HG02571 (cell line): ENCODE results near the gene ABHD8.
A peak's percentile ranks its signal among the peaks of the same experiment; 100 is the strongest.

ENCODE experiments used
- ATAC-seq: cut with Tn5 transposase; IDR thresholded peaks from one replicate; pipeline ENCODE4 v1.9.1; 2021; ENCODE audit warnings: mild to moderate bottlenecking, moderate library complexity; ENCODE audit not compliant: unreplicated experiment

Gene ABHD8

DNA sequence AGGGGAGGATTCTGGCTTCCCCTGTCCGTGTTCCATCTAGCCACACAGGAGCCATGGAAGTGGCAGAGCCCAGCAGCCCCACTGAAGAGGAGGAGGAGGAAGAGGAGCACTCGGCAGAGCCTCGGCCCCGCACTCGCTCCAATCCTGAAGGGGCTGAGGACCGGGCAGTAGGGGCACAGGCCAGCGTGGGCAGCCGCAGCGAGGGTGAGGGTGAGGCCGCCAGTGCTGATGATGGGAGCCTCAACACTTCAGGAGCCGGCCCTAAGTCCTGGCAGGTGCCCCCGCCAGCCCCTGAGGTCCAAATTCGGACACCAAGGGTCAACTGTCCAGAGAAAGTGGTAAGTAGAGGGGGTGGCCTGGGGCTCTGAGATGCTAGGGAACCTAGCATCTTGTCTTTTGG lies 34.5 kb downstream of the ABHD8 start:
- no peak for ATAC-seq

DNA sequence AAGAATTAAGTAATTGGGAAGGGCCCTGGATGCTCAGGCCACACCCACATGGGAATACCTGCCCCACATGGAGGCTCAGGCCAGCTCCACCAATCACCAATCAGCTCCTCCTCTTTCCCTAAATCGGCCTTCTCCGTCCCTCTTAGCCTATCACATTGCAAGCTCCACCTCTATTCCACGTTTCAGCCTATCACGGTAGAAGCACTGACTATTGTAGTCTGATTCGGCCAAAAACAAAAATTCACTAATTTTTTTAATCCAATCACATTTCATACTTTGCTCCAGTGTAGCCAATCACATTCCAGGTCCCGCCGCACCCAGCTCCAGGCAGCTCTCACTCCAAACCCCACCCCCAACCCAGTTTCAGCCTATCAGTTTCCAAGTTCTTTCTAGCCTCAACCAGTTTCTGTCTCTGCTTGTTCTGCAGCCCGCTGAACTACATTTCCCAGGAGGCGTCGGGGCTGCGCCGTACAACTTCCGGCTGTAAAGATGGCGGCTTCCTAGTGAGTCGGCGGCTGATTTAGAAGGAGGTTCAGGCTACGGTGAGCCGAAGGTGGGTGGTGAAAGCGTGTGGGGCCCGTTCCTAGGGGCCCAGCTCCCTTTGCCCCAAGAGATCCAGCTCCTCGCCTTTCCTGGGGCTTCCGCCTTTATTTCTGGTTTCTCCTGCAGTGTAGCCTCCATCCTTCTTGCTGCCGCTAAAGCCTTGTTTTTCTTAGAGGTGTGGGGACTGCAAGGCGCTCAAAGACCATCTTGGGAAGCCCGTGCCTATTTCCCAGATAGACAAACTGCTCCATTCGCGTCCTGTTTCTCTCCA lies 36.0 kb downstream of the ABHD8 start, which contains the start of gene BABAM1:
TSS of gene BABAM1 (plus strand) at position 469 of the 814 bp plus-strand sequence. CDS start 1,364 bp downstream, outside the sequence.
- peak; percentile 79 for ATAC-seq

DNA sequence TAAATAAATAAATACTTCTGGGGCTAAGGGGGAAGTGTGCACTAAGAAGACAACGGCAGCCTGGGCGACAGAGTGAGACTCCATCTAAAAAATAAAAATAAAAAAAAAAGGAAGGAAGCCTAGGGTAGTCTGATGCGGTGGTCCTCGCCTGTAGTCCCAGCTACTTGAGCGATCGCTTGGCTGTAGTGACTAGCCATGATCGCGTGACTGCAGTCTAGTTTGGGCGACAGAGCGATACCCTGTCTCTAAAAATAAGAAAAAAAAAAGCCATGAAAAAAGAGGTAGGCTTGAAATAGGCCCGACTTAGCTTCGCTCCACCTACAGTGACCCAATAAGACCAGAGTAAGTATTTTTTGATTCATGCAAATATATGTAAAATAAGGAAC lies 36.6 kb downstream of the ABHD8 start:
- peak; percentile 11 for ATAC-seq

DNA sequence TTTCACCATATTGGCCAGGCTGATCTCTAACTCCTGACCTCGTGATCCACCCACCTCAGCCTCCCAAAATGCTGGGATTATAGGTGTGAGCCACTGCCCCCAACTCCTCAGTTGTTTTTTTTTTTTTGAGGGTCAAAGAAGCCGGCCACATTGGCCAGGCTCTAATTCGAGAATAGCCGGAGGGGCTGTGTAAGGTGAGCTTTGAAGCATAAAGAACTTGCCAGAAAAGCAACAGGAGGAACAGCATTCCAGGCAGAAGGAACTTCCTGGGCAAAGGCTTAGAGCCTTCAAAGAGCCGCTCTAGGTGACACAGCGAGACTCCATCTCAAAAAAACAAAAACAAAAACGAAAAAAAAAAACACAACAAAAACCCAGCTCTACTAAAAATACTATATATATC lies 37.2 kb downstream of the ABHD8 start:
- no peak for ATAC-seq

DNA sequence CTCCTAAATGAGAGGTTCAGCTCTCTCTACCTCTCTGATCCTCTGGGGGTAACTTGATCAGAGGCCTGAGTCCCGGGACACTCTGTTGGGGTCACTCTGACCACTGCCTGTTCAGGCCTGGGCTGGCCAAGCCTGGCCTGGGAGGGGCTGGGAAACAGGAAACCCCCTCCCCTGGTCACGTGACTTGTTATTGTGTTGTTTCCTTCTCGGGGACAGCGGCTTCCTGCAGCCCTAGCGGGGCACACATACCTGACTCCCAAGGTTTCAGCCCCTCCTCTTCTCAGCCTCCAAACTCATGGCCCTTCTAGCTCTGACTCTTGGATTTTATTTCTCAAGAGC lies 38.6 kb downstream of the ABHD8 start, which contains the start of gene USHBP1:
TSS of gene USHBP1 (minus strand) at position 105 of the 339 bp plus-strand sequence. CDS start 446 bp downstream, outside the sequence.
- ATAC-seq: no peak

DNA sequence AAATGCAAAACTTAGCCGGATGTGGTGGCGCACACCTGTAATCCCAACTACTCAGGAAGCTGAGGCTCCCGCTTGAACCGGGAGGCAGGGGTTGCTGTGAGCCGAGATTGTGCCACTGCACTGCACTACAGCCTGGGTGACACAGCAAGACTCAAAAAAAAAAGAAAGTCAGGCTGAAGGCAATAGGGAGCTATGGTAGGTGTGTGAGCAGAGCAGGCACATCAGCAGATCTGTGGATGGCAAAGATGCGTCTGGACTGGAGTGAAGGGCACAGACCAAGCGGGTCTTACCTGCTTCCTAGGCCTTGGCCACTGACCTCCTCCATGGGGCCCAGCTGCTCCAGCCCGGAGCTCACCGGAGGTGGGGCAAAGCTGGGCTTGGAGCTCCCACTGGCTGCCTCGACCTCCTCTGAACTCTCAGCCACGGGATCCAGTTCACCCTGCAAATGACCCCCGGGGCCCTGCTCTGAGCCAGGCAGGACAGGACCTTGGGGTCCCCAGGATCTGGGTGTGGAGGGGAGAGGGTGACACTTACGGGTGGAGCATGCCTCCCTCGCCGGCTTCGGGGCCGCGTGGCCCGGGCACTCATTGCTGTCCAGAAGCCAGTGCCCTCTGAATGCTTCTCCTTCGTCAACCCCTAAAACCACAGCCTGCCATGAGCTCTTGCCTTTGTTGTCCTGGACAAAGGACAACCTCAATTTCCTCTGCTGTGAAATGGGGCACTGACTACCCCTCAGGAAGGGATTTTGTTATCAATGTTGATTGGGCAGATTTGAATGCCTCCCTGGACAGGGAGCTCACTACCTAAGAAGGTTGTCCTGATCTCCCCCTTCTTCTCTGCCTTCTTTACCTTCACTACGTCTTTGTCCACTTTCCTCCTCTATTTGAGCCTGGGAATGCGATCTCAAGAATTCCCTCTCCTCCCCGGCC lies 39.2 kb downstream of the ABHD8 start:
- no peak for ATAC-seq

DNA sequence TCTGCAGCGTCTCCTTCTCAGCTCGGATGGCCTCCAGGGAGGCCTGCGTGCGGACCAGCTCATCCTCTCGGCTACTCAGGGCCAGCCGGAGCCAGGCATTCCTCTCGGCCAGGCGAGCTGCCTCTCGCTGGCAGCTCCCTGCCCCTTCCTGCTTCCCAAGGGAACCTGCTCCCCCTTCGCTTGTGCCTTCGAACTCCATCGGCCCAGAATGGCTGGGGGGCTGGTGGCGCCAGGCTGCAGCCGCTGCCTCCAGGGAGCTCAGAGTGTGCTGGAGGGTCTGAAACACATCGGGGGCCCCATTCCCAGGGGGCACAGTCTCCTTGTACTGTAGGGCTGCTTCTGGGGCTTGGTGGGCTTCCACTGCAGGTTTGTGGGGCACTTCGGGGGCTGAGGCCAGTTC lies 40.7 kb downstream of the ABHD8 start:
- ATAC-seq: no peak

DNA sequence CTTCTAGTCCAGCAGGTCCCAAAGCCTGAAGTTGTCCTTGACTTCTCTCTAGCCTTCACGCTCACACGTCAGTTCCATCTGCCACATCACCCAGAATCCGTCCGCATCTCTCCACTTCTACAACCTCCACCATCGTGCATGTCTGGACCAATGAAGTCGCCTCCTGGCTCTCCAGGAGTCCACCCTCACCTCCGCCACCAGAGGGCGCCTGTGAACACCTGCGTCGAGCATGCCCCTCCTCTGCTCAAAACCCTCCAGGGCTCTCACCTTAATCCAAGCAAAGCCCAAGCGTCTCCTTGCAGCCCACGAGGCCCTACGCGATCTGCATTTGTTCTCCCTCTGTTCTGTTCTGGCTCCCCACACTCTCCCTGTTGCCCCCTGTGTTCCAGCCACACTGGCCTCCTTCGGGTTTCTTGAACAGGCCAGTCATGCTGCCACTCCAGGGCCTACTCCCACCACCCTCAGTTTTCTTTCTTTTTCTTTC lies 42.3 kb downstream of the ABHD8 start:
- peak; percentile 67 for ATAC-seq

DNA sequence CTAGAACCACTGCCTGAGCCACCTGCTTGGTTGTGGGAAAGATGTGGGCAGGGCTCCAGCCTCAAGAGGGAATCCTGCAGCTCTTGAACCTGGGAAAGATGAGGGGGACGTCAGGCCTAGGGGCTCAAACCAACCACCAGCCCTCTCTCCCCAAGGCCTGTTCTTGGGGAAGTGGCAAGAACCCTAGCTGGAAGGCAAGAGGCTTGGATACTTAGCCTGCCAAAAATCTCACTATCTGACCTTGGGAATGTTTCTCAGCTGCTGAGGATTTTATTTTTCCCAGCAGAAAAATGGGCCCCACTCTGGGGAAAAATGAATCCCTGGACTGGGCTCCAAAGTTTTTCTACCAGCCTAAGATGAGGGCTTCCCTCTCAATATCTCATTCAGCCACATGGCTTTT lies 43.3 kb downstream of the ABHD8 start:
- ATAC-seq: no peak

DNA sequence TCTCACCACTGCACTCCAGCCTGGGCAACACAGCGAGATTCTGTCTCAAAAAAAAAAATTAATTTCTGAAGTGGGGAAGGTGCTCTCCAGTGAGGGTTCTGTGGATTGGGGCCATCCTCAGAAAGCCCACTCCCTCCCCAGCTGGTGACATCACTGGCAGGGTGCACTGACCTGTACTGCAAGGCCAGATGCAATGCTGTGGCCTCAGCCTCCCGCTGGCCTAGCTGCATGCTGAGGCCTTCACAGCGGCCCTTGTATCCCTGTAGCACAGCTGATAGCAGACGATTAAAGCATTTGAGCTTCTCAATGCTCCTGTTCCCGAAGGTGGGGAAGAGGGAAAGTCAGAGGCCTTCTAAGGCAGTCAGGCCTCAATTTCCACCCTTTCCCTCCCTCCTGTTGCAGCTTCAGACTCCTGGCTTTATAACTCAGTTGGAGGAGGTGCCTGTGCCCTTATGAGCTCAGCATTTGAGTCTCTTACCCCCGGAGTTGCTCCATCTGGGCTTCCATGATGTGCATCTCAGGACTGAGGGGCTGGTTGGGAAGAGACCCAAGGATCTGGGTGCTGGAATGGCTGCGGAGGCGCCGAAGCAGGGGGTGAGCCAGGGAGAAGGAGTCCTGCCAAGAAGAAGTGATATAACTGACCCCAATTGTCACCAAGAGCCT lies 44.0 kb downstream of the ABHD8 start:
- no peak for ATAC-seq

DNA sequence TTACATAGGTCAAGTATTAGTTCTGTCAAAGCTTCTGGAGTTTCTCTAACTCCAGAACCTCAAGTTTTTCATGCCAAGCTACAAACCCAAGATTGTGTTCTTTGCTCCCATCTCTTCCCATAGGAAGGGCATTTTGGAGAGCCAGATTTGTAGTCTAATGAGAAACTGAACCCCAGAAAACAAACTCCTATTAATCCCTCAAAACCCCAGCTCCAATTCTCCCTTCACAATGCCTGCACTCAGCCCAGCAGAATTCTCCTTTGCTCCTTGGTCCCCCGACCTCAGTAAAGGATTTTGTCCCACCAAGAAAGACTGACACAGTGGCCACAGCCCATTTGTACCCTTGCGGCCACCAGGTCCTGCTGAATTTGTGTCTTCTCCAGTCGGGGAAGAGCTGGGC lies 47.1 kb downstream of the ABHD8 start:
- ATAC-seq: no peak

DNA sequence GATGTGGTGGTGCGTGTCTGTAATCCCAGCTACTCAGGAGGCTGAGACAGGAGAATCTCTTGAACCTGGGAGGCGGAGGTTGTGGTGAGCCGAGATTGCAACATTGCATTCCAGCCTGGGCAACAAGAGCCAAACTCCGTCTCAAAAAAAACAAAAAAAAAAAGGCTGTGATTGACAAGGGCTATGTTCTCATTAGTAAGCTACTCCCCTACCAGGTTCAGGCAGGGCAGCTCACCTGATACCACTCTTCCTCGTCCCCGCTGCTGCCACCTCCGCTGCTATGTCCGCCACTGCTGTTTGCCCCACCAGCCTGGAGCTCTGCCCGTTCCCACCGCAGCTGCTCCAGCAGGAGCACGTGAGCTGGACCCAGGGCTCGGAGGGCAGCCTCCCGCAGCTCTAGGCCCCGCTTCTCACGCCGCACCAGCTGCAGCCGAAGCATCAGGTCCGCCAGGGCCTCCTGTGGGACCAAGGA lies 48.0 kb downstream of the ABHD8 start:
- no peak for ATAC-seq

DNA sequence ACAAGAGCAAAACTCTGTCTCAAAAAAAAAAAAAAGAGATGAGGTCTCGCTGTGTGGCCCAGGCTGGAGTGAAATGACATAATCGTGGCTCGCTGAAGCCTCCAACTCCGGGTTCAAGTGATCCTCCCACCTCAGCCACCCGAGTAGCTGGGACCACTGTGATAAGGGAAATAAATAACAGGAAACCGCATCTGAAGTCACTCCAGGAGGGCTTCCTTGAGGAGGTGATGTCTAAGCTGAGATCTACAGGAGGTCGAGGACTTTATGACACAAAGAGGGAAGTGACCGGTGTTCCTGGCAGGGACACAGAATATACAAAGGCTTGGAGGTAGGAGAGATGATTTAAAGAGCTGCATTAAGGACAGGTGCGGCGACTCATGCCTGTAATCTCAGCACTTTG lies 48.6 kb downstream of the ABHD8 start:
- ATAC-seq: no peak

DNA sequence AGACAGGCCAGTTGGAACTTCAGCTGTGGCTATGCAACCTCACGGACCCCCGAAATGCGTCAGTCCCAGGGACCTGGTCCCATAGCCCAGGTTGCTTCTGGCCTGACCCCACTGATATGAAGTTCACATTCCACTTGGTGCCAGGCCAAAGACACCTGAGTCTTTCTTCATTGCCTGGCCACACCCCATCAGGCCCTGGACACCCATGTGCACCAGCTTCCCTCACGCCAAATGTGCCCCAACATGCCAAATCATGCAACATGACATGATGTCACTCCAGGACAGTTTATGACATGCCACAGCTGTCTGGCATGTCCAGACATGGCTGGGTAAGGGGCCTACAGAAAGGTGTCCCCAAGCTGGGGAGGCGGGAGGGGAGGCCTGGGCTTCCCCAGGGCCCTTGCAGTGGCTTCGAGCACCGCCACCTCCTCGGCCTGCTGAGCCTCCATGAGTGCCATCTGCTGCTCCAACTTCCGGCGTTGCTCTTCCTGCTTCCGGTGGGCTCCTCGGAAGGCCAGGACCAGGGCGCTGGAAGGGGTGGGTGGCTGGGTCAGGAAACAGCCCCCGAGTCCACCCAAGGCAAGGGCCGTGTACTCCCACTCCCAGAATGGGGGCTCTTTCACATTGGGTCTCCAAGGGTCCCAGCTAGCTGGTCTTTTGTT lies 53.2 kb downstream of the ABHD8 start:
- ATAC-seq: no peak

DNA sequence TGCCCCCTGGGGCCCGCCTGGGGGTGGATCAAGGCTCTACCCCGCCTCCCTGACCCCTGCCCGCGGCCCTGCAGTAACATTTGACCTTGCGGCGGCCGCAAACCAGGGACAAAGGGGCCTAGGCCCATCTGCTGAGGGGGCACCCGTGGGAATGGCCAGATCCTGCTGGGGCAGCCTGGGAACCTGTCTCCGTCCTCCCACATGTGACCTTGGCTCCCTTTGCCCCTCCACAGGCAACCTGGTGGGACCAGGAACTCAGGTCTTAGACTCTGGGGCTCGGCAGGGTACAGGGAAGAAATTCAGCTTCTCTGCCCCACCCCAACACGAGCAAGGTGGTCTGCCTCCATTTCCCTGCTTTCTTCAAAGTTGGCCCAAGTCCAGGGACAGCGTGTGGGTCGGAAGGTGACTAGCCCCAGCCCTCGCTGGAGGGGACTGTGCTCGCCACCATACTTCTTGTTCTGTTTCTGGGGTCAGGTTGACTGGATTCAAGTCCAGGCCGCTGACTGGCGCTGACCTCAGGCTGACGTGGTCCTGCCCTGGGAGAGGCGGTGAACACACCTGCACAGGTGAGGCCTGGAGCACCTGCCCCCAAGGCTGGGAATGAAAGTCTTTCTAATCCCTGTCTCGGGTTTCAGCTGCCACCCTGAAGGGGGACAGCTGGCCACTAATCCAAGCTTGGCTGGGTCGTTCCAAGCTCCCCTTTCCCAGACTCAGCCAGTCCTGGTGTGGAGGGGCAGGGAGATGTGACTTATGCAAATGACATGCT lies 55.0 kb downstream of the ABHD8 start:
- ATAC-seq: no peak

DNA sequence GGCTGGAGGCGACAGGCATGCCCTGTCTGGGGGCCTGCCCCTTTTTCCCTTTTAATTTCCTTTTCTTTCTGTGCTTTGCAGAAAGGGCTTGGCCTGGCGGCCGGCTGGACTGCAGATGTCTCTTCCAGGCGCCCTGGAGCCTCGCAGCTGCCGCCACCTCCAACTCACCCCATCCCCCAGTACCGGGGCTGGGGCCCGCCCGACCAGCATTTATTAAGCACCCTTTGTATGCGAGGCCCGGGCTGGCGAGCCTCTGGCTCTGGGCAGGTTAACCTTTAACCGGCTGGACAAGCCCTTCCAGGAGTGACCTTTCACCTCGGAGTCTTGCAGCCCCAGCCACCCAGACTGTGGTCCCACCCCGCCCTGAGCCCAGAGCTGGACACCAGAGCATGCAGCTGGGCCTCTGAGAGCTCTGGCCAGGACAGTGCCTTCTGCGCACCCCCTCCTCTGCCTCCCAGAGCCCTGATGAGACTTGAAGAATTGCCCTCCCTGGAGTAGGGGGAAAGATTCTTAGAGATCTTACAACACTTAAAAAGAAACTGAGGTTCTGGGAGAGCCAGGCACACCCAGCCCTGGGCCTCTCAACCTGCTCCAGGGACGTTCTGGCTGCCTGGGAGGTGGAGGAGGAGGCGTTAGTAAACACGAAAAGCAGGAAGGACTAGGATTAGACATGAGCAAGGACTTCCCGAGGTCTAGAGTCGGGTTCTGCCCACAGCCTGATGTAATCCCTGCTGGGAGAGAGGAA lies 56.4 kb downstream of the ABHD8 start:
- no peak for ATAC-seq

DNA sequence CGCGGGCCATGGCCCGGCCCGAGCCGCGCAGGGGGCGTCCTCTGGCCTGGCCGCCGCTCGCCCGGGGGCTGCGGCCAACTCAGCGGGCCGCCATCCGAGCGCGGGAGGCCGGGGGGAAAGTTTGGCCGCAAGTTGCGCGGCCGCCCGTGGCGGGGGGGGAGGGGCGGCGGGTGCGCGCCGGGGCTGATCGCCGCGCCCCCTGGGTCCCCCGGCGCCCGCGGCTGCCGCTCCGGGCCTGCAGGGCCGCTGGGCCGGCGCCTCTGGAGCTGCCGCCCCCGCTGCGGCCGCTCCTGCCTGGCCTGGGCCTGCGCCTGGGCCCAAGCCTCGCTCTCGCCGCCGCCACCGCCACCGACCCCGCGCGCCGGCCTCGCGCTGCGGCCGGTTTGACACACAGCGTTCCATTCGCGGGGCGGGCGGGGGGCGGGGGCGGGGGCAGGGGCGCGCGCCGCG lies 57.7 kb downstream of the ABHD8 start, which contains the start of gene NR2F6:
TSS of gene NR2F6 (minus strand) at position 385 of the 450 bp plus-strand sequence. CDS start 699 bp downstream, outside the sequence.
- peak; percentile 14 for ATAC-seq

DNA sequence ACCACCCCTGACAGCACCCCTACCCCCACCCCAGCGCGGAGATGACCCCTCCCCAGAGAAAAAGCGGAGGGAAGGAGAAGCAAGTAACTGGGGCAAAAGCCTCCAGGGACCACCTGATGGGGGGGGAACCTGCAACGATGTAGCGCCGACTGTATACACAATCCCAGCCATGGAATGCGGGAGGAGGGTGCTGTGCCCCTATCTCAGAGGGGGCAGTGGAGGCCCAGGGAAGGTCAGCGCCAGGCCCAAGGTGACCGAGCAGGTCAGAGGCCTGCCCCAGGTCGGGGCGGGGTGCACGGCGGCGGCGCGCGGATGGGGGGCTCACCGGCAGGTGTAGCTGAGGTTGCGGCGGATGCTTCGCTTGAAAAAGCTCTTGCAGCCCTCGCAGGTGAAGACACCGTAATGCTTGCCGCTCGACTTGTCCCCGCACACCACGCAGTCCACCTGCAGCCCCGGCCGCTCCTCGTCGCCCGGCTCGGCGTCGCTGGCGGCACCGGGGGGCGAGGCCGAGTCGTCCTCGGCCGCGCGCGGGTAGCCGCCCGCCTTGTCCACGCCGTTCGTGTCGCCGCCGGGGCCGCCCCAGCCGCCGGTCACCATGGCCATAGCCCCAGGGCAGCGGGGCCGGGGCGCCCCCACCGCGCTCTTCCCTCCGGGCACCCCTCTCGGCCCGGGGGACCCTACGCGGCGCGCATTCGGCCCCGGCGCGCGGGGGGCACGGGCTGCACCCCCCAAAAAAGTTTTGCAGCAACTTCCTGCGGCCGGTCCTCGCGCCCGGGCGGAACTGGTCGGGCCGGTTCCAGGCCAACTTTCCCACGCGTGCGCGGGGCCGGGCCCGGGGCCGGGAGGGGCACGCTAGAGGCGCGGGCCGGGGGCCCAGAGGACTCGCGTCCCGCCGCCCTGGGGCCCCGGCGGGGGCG lies 58.3 kb downstream of the ABHD8 start:
- no peak for ATAC-seq
